GM21717 (cell line): ENCODE measurements around the gene TLN1.

Source experiments
- ATAC-seq: cut with Tn5 transposase; IDR thresholded peaks from one replicate; pipeline ENCODE4 v1.9.1; 2021; ENCODE audit warnings: mild to moderate bottlenecking, moderate library complexity; ENCODE audit not compliant: unreplicated experiment

TLN1 gene

DNA sequence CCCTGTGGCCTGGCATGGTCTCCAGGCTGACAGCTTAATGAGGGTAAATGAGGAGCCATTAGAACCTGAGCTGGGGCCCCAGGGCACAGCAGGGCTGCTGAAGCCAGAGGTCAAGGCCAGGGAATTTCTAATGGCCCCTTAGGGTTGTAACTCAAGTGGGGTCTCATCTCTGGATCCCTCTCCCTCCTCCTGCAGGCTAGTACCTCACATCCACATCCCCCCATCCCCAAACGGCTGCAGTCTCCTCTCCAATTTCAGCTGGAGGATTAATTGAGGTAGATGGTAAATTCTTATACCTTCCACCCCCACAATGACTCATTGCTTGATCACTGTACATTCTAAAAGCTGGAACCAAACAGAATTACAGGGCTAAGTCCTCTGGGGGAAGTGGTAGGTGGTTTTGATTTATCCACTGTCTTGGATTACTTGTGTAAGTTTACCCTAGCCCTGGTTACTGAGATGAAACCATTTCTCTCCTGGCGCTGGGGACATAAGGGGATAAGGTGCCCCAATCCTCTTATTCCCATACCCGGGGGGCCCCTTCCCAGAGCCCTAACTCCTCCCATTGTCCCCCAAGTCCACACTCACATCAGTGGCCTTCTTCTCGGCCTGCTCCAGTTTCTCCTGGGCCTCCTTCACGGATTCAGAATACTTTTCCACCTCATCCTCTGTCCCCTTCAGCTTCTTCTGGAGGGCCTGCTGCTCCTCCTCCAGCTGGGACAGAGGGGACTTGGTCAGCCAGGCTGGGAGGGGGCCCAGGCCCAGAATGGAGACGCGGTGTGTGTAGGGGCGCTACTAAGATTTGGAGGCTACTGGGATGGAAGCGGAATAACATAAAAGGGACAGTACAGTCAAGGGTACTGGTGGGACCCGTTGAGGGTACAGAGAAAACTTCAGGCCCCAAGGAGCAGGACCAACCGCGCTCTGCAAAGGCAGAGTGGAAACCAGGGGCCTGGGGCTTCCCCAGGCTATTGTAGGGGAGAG, 43.1 kb downstream of the TLN1 start:
- ATAC-seq = no peak

DNA sequence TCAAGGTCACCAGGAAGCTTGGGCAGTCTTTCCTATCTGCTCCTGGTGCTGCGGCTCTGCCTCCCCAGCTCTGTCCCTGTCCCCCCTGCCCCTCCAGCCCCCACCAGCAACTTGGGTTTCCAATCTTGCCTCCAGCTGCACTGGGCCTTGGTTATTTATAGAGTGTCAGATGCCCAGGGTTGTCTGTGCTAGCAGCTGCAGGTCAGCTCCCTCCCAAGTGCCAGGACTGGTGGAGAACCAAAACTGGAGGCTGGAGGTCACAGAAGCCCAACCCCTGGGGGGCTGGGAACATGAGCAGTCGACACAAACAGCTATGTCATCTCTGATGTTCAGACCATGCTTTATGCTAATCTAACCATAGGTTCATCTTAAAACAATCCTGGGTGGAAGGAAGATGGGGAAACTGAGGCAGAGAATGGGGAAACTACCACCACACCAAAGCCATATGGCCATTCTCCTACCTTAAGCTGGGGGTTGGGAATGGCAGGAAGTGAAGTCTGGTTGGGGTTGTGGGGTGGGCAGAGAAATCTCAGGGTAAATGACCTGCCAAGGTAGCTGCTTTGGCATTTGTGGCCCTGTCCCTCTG, 43.9 kb downstream of the TLN1 start:
- no peak for ATAC-seq

DNA sequence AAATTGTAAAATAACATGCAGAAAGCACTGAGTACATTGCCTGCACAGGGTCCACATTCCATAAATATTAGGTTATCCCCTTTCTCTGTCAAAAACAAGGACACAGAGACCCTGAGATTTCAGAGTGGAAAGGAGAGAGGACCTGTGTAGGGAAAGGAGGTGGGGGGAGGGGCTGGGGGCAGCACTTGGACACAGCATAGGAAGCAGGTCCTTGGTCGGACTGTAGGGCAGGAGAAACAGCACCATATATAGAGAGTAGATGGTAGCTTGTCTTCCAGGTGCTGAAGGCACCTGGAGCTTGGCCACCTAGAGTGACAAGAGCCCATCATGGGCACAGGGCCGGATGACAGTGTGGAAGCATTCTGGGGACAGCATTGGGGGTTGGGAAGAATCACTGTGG, 44.7 kb downstream of the TLN1 start:
- no peak for ATAC-seq

DNA sequence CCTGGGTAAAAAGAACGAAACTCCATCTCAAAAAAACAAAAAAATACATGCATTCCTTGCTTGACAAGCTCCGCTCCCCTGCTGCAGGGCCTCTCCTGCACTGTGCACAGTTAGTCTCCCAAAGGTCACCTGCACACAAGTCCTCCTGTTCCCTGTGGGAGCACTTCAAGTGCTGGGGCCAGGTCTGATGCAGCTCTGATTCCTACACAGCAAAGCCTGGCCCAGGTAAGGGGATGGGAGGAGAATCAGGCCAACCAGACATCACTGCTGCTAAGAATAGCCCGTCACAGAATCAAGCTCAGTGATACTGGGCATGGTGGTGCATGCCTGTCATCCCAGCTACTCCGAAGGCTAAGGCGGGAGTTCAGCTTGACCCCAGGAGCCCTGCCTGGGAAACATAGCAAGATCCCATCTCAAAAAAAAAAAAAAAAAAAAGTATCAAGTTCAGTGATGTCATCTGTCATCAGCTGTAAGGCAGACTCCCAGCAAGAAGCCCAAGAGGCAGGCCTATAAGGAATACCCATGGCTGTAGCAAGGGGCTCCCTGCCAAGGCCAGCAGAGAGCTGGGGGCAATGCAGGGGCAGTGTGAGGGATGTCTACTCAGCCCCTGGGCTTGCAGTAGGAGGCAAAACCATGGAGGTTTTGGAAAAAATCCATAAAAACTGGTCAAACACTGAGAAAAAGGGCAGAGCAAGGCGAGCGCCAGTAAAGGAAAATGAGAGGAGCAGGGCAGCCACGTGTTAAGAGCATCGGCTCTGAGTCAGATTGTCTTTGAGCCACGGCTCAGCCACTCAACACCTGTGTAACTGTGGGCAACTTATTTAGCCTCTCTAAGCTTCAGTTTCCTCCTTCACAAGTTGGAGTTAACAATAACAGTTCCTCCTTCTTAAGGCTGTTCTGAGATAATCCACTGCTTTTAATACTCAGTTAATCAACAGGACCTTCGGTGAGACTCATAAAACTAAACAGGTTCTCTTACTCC, 45.5 kb downstream of the TLN1 start:
- no peak for ATAC-seq

DNA sequence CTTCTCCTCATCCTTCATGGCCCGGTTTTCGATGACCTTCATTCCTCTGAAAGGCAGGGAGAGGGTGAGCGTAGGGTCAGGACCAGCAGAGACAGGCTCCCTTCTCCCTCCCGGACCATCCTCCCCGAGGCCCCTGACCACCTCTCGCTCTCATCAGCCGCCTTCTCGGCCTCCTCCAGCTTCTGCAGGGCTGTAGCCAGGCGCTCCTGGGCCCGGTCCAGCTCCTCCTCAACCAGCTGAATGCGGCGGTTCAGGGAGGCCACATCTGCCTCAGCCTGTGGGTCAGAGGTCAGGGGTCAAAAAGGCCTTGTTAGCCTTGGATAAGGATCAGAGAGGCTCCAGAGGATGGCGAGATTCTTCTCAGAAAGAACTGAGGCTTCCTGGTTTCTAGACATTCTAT, 46.5 kb downstream of the TLN1 start:
- ATAC-seq = no peak

DNA sequence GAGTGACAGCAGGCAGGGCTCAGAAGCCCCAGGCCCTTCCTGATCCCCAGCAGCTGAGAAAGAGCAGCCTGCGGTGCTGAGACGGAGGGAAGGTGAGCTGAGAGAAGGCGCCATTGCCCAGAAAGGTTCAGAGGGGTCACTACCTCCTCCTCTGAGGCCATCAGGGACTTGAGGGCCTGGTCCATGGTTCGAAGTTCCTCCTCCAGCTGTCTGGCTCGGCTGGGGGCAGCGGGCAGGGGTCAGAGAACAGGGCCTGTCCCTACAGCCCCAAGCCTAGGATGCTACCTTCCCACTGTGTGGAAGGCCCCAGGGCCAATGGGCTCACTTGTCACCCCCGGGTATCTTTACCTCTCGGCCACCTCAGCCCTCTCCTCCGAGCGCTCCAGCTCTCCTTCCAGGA, 47.1 kb downstream of the TLN1 start:
- no peak for ATAC-seq

DNA sequence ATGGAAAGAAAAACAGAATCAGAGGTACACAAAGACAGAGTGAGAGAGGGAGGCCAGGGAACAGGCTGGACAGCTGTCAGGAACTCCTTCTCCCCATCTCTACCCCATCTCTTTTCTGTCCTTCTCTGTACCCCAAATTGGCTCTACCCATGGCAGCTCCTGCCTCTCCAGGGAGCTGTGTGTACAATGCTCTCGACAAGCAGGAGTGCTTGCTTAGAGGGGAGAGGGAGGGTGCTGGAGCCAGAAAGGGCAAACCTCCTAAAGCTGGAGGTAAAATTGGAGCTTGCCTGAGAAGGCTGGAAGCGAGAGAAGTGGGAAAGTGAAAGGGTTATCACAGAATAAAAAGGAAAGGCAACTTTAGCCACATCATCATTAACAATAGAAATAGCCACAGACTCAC, 48.7 kb downstream of the TLN1 start:
- ATAC-seq = no peak

DNA sequence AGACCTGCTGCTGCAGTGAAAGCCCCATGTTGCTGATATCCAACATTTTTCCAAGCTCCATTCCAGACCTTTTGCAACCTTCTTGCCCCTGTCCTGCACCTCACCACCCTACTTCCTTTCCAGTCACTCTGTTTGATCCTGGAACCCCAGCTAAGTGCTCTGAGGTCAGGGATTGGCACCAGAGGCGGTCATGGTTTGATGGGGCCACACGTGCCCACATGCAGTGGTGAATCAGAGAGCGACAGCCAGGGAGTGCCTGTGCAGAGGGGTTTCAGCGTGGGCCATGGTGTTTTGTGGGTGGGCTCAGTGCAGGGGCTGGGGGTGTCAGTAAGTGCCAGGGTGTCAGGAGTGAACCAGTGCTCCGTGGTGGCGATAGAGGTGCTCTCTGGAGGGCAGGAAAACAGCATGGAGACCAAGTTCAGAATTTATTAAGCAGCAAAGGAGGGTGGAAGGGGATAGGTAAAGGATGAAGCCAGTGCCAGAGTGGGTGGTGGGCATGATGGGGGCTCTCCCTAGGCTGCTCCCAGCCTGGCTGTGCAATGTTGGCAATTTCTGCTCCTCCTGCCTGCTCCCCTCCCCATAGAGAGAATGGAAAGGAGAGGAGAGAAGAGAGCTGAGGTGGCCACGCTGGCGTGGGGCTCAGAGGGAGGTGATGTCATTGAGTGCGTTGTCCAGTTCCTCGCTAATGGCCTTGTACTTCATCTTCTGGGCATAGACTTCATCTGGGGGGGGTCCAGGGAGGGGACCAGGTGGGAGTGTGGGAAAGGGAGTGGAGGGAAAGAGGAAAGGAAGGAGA, 49.3 kb downstream of the TLN1 start:
- no peak for ATAC-seq

DNA sequence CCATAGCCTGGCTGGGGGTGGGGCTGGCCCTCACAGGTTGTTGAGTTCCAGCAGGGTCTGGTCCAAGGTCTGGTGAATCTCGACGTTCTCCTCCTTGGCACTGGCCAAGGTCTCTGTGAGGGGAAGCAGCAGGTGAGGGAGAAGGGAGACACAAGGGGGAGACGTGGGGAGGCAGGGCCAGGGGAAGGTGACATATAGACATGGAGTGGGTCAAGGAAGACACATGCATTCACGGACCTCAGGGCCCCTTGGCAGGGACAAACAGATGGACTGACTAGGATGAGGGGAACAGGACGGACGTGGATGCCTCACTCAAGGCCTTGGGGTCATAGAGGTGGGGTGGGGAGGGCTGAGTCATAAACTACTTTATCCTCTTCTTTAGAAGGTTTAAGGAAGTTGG, 49.9 kb downstream of the TLN1 start:
- no peak for ATAC-seq

DNA sequence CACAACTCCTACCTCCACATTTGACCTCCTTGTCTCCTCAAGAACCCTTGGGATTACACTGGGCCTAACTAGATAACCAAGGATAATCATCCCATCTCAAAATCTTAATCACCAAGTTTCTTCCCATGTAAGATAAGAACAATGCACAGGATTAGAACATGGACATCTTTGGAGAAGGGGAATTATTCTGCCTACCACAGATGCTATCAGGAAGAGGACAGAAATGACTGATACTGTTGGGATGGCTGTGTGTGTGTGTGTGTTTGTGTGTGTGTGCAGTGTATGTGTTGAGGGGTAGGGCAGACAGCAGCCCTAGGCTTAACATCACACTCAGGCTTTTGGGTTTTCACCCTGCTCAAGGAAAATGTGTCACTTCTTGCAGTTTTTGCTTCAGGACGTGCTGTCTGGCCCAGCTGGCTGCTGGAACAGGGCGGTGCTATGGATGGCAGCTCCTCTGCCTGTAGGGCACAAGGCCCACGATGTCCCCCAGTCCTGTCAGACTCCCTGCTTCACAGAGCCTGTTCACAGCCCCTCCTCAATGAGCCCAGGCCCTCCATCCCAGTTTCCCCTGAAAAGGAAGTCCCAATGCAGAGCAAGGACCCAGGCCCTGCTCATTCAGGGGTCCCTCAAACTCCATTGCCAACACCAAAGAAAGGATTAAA, 50.5 kb downstream of the TLN1 start:
- ATAC-seq = no peak

DNA sequence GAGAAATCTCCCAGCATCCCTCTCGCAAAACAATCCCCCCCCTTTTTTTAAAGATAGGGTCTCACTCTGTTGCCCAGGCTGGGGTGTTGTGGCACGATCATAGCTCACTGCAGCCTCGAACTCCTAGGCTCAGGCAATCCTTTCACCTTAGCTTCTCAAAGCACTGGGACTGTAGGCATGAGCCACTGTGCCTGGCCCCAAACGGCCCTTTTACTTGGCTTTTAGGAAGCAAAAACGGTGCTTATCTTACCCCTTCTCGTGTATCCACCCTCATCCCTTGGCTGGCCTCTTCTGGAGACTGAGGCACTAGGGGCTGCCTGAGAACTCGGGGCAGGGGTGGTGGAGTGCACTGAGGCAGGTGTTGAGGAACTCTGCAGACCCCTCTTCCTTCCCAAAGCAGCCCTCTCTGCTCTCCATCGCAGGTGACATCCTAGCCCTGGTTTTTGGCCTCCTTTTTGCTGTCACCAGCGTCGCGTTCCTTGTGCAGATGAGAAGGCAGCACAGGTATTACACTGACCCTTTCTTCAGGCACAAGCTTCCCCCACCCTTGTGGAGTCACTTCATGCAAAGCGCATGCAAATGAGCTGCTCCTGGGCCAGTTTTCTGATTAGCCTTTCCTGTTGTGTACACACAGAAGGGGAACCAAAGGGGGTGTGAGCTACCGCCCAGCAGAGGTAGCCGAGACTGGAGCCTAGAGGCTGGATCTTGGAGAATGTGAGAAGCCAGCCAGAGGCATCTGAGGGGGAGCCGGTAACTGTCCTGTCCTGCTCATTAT, 51.5 kb downstream of the TLN1 start:
- no peak for ATAC-seq

DNA sequence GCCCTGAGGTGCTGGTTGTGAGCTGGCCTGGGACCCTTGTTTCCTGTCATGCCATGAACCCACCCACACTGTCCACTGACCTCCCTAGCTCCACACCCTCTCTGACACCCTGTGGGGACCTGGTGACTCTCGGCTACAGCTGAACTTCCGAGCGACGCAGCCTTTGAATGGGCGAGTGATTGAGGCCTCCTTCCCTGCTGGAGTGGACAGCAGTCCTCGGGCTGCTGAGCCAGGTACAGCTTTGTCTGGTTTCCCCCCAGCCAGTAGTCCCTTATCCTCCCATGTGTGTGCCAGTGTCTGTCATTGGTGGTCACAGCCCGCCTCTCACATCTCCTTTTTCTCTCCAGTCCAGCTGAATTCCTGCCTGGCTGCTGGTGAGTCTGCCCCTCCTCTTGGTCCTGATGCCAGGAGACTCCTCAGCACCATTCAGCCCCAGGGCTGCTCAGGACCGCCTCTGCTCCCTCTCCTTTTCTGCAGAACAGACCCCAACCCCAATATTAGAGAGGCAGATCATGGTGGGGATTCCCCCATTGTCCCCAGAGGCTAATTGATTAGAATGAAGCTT, 52.1 kb downstream of the TLN1 start:
- ATAC-seq = no peak

DNA sequence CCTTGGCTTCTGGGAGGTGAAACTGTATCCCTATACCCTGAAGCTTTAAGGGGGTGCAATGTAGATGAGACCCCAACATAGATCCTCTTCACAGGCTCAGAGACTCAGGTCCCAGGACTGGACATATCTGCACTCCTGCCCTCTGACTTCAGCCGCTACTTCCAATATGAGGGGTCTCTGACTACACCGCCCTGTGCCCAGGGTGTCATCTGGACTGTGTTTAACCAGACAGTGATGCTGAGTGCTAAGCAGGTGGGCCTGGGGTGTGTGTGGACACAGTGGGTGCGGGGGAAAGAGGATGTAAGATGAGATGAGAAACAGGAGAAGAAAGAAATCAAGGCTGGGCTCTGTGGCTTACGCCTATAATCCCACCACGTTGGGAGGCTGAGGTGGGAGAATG, 52.9 kb downstream of the TLN1 start:
- ATAC-seq = no peak

DNA sequence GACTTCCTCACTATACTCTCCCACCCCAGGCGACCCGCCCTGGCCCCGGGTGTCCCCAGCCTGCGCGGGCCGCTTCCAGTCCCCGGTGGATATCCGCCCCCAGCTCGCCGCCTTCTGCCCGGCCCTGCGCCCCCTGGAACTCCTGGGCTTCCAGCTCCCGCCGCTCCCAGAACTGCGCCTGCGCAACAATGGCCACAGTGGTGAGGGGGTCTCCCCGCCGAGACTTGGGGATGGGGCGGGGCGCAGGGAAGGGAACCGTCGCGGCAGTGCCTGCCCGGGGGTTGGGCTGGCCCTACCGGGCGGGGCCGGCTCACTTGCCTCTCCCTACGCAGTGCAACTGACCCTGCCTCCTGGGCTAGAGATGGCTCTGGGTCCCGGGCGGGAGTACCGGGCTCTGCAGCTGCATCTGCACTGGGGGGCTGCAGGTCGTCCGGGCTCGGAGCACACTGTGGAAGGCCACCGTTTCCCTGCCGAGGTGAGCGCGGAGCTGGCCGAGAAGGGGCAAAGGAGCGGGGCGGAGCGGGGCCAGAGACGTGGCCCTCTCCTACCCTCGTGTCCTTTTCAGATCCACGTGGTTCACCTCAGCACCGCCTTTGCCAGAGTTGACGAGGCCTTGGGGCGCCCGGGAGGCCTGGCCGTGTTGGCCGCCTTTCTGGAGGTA, 56.1 kb downstream of the TLN1 start:
- no peak for ATAC-seq

DNA sequence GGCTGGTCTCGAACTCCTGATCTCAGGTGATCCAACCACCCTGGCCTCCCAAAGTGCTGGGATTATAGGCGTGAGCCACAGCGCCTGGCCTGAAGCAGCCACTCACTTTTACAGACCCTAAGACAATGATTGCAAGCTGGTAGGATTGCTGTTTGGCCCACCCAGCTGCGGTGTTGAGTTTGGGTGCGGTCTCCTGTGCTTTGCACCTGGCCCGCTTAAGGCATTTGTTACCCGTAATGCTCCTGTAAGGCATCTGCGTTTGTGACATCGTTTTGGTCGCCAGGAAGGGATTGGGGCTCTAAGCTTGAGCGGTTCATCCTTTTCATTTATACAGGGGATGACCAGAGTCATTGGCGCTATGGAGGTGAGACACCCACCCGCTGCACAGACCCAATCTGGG, 56.8 kb downstream of the TLN1 start:
- no peak for ATAC-seq

DNA sequence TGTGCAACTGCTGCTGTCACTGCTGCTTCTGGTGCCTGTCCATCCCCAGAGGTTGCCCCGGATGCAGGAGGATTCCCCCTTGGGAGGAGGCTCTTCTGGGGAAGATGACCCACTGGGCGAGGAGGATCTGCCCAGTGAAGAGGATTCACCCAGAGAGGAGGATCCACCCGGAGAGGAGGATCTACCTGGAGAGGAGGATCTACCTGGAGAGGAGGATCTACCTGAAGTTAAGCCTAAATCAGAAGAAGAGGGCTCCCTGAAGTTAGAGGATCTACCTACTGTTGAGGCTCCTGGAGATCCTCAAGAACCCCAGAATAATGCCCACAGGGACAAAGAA, 58.0 kb downstream of the TLN1 start:
- no peak for ATAC-seq

DNA sequence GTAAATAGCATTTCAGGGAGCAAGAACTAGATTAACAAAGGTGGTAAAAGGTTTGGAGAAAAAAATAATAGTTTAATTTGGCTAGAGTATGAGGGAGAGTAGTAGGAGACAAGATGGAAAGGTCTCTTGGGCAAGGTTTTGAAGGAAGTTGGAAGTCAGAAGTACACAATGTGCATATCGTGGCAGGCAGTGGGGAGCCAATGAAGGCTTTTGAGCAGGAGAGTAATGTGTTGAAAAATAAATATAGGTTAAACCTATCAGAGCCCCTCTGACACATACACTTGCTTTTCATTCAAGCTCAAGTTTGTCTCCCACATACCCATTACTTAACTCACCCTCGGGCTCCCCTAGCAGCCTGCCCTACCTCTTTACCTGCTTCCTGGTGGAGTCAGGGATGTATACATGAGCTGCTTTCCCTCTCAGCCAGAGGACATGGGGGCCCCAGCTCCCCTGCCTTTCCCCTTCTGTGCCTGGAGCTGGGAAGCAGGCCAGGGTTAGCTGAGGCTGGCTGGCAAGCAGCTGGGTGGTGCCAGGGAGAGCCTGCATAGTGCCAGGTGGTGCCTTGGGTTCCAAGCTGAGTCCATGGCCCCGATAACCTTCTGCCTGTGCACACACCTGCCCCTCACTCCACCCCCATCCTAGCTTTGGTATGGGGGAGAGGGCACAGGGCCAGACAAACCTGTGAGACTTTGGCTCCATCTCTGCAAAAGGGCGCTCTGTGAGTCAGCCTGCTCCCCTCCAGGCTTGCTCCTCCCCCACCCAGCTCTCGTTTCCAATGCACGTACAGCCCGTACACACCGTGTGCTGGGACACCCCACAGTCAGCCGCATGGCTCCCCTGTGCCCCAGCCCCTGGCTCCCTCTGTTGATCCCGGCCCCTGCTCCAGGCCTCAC, 58.6 kb downstream of the TLN1 start, which contains the start of gene CA9:
TSS of gene CA9 (plus strand) at position 797 of the 893 bp plus-strand sequence. CDS start at position 829, 32 bp downstream.
- no peak for ATAC-seq
